HG03095 (cell line): Measurements from ENCODE around the gene MCTP2.

Experiments used
- ATAC-seq: cut with Tn5 transposase; IDR thresholded peaks from one replicate; pipeline ENCODE4 v1.9.1; 2021; ENCODE audit warnings: moderate library complexity; ENCODE audit not compliant: unreplicated experiment

The MCTP2 gene

DNA sequence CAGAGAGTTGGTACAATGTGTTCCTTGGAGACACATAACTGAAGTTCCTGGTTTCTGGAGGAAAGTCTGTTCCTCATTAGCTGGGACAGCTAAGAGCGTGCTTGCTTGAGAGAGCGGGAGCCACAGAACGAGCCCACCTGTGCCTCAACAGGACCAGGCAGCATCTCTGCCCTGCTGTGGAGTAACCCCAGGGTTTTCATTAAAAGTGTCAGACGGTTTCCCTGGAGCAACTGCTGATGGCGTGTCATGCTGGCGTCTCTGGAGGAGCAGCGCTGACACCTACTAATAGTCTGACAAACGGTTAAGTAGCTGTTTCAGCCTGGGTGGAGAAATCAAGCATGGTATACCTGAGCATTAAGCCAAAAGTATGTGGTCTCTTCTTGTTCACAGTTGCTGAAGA lies 150.0 kb downstream of the MCTP2 start:
- no peak for ATAC-seq

DNA sequence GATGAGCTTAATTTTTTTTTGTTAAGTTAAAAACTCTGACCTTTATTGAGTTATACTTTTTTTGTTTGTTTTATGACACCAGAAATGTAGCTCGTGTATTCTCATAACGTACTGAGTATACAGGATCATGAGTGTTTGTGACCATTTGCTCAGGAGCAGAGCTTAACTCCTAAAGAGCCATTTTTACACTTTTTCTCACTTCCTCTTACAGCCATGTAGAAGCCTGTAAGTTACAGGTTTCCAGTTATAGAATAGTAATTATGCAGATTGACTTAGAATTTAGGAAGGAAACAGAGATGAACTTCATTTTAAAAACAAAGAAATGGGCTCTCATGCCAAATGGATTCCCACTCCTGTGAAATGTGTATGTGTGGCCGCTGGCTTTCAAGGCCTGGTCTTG lies 151.7 kb downstream of the MCTP2 start:
- ATAC-seq: no peak

DNA sequence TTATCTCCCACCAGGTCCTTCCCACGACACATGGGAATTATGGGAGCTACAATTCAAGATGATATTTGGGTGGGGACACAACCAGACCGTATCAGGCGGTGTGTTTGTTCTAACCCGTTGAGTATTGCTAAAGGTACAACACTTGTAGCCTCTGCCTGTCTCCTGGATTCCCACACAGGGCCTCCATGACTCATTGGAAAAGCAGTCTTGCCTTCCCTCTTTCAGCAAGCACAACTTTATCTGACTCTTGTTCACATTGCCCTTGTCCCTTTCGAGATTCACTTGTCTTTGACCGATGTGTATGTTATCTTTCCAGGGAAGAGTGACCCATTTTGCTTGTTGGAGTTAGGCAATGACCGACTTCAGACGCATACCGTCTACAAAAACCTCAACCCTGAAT lies 152.3 kb downstream of the MCTP2 start:
- no peak for ATAC-seq

DNA sequence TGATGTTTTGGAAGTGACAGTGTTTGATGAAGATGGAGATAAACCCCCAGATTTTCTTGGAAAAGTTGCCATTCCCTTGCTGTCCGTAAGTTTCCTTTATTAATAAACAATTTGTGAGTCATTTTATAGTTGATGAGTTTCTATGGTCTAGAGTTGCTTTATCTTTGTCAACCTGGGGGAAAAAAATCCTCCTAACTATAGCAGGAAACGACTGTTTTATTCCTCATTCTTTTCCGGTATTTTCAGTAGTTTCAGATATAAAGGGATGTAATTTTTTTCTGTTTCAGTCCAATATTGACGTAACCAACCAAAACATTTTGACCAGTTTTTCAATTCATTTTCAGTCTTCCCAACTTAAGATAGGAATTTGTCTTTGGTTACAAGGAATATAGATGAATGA lies 154.1 kb downstream of the MCTP2 start:
- no peak for ATAC-seq

DNA sequence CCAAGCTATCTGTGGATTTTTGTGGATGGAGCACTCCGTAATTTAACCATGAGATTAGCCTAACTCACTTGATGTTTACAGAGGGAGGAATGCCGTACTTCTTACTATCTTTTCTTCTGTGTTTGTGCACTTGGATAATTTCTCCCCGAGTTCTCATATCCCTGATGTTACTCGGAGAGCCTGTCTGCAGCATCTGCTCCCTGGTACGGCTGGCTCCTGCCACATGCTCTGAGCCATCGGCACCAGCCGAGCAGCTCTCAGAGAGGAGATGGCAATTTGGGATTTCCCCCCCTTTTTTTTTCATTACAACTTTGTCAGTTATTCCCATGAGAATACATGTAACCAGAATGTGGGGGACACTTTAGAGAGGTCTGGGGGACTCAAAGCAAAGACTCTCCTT lies 155.0 kb downstream of the MCTP2 start:
- ATAC-seq: no peak

DNA sequence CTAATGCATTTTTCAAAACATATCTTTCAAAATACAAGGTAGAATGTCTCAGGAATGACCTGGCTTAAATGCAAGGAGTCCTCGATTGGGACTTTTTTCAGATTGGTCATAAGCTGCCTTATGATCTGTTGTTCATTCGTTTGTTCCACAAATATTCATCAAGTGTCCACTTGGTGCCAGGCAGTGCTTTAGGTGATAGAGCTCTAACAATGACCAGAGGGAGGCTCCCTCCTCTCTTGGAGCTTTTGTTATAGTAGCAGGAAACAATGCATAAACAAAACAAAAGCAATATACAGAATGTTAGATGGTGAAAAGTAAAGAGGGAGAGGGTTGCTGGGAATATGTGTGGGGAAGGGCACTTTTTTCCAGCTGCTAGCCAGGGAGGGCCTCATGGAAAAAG lies 156.1 kb downstream of the MCTP2 start:
- ATAC-seq: no peak

DNA sequence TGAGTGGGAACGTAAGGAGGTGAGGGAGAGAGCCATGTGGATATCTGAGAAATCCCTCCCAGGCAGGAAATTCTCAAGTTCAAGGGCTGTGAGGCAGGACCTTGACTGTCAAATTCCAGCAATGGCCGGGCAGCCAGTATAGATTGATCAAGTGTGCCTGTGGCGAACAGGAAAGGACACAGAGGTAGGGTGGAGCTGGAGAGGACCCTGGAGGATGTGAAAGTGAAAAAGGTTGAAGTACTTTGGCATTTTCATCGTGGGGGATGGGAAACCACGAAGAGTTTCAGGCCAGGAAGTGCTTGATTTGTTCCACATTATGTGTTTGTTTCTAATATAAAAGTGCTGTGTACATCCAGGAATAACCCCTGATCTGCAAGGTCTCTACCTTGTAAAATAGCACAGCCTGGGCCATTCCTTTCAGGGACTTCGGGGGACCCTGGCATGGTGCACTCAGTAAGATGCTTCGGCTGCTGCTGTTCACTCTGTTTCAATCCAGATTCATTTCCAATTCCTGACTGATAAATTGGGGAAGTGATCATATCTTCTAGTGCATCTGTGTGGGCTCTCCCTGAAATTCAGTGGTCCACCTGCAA lies 156.6 kb downstream of the MCTP2 start:
- no peak for ATAC-seq

DNA sequence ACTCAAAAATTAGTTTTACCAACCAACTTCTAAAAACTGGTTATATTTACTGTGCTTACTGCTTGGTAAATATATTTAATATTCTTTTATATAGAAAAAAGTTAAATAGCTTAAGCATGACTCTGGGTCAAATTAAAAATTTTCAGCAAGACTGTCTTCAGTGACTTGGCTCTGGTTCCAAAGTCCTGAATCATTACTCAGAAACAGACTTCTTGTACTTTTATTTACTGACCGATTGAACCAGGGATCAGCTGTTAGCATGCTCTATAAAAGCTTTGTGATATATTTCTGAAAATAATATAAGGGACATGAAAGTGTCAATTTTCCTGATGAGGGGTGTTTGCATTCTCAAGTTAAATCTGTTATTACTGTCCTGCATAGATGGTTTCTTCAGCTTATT lies 164.3 kb downstream of the MCTP2 start:
- no peak for ATAC-seq

DNA sequence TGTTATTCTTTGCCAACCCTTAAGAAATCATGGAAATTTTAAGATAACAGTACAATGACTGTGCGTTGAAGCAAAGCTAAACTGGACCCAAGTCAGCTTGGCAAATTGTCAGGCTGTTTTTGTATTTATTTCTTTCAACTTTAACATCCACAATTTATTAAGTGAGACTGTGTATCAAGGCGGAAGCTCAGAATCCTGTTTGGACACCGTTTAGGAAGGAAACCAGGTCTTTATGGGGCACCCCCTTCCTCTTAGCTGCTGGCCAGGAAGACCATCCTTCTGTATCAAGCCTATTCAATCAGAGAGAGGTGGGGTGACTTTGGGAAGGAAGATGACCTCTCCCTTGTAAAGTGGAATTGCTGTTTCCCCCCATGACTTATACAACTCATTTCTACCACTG lies 166.0 kb downstream of the MCTP2 start:
- ATAC-seq: no peak

DNA sequence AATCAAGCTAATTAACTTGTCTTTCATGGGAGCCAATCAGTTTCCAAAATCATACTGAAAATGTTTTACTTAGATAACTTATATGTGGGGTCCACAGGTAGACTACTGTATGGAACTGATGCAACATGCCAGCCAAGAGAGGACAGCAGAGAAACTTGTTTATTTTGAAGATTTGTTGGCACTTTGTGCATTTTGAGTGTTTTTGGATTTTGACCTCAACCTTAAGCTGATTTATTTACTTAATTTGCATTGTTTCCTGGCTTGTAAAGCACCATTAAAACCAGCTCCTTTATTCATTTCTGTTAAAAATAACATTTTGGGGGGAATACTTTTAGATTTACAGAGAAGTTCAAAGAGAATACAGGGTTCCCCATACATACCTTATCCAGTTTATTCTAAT lies 166.6 kb downstream of the MCTP2 start:
- ATAC-seq: no peak

DNA sequence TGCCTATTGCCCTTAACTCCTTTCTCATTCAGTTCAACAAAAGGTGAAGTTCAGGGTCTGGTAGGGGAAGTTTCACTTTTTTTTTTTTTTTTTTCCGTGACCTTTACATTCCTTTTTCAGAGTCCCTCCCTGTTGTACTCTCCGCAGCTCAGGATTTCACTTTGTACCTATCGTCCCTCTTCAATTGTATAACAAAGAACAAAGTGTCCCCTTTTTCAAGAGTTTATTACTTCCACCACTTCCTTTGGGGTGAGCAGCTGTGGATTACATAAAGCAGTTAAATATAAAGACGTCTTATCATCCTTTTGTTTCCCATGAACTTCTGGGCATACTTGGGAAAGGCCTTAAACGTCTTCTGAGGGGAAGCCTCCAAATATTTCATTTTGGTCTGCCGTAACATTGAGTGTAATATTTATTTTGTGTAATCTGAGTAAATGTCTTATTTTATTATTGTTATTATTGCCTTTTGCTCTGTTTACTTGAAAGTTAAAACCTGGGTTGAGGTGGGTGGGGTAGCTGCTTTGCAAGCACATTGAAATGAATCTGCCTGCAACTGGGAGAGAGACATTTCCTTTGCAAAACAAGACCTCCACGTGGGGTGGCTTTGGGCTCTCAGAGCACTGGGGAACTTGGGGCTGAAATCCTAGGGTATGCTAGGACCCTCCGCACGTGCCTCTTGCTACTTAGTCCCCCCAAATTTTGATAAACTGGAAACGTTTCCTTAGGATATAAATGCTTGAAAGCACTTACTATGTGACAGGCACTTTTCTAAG lies 169.4 kb downstream of the MCTP2 start:
- no peak for ATAC-seq

DNA sequence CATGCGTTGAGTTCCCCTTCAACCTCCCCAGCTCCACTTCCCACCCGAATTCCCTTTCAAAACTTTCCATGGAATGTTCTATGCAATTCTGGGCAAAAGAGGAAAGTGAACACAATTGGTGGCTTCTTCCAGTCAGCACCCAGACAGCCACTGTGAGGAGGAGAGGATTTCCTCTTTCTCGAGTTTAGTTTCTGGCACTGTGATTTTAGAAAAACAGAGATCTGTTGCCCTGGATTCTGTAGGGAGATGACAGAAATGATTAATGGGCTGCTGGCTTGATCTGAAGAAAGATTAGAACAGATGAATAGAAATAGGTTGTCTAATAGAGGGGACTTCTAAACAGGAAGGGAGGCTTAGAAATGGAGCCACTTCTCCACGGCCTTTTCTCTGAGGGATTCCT lies 172.0 kb downstream of the MCTP2 start:
- ATAC-seq: no peak

DNA sequence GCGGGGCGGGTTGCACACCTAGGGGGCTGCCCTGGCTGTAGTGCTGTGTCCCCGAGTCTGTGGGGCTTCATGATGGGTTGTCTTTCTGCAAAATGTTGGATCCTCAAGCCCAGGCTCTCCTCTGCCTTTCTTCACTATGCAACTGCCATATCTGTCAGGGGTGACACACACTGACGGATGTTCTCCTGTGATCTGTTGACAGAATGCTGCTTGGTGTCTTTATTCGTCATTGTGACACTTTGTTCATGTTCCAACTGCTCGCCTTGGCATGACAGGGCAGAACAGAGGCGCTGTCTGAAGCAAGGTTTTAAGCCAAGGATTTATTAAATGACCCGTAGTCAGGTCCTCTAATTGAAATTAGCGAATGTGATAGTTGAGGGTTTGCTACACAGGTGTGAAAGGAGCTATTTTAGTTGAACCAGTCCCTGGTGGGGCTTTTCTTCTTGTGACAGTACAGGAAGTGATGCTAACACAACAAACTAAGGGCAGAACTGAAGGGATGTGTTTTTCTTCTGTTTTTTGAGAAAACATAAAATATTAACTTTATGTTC lies 173.4 kb downstream of the MCTP2 start:
- ATAC-seq: no peak

DNA sequence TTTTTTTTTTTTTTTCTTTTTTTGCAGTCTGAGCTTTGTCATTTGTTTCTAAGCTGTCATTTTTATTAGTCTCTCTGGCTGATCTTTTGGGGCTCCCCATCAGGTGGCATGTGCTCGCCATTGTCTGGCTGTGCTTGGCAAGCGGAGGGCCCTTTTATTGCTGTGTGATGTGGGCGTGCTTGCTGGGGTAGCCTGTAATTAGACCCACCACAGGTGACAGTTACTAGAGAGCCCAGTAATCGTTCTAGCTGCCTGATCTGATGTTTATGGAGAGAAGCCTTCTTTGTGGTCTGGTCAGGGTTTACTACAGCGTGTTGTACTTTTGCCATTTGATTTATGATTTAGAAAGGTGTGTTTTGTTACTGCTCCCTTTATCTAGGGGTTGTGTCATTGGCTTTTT lies 179.9 kb downstream of the MCTP2 start:
- no peak for ATAC-seq

DNA sequence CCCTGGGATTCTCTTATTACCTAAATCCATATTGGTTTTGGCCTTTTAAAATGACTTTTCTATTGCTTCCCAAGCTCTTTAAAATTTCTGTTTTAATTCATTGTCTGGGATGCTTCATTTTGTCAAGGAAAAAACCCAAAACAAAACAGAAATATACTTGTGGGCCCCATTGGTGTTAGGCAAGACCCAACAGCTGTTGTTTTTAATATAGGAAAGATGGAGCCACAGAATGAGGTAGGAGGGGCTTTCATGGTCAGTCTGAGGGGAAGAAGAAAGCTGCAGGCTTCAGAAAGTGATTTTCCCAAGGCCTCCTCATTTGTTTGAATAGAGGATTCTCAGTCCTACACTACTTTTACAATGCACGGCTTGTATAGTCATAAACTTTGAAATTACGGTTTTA lies 180.5 kb downstream of the MCTP2 start:
- no peak for ATAC-seq

DNA sequence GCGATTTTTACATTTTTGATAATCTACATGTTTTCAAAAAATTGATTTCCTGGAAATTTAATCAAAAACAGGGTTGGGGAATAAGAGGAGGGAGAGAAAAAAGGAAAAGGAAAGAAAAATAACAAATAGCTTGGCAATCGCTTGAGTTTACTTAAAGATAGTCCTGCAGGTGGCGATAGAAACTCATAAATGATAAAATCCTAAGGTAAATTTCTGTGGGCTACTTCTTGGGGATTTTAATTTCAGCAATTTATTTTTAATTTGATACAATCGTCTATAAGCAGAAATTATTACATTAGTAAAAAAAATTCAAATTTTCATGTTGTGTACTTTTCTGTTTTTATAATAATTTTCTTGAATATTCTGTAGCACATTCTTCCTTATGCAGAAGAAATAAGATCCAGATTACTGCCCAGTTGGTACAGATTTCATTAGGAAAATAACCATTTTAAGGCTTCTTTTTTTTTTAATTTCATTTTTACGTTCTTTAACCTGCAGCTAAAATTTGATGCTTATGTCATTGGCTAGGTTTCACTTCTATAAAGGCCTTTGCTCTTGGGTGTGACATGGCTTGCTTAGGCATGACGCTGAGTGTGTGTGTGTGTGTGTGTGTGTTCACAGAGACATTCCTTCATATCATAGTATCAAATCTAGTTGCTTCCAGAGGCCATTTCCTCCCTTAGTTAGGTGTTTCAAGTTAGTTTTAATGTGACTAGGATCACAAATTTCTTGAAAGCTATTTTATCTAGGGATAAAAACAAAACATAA lies 181.8 kb downstream of the MCTP2 start:
- ATAC-seq: peak; percentile 47

DNA sequence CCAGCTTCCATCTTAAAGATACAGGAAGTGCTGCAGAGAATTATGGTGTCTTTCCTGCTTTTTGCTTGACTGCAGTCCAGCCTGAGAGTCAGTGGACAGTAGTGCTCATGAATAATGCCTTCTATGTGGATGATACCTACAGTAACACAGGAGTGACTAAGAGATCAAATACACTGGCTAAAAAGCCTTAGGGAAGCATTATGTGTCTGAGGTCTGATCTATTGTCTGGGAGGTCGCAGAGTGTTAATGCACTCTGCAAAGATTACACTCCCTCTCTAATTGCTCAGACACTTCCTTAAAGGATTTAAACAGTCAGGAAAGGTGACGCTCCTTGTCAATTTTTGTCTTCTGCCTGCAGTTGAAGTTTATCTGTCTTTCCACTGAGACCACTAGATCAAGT lies 183.6 kb downstream of the MCTP2 start:
- no peak for ATAC-seq

DNA sequence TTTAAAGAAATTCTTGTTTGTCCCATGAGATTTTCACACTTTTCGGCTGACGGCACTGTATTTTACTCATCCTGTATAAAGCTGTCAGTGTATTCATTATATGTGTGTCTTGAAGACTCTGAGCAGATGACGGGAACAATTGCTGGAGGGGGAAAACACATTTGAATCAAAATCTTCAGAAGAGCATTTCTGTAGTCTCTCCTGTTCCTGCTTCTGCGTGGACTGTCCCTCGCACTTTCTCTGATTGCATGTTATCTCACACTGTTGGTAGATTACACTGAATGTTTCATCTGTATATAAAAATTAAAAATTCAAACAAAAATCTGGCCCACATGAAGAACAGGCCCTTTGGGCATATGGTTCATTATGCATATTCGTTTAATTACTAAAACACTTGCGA lies 184.9 kb downstream of the MCTP2 start:
- ATAC-seq: no peak

DNA sequence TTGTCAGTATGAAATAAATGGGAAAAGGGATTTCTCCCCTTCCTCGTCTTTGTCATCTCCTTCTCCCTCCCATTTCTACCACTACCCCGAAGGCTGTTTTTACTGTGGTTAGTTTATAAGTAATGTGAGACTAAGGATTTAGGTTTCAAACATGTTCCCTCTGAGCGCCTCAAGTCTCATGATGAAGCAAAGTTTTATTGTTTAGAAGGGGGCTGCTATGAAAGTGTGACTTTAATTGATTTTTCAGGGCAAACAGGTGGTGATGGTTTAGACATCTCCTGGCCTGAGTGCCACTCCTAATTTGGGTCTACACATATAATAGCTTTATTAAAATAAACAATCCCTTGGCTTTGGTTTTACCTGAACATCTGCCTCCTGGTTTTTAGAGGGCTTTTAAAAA lies 185.5 kb downstream of the MCTP2 start:
- ATAC-seq: no peak

DNA sequence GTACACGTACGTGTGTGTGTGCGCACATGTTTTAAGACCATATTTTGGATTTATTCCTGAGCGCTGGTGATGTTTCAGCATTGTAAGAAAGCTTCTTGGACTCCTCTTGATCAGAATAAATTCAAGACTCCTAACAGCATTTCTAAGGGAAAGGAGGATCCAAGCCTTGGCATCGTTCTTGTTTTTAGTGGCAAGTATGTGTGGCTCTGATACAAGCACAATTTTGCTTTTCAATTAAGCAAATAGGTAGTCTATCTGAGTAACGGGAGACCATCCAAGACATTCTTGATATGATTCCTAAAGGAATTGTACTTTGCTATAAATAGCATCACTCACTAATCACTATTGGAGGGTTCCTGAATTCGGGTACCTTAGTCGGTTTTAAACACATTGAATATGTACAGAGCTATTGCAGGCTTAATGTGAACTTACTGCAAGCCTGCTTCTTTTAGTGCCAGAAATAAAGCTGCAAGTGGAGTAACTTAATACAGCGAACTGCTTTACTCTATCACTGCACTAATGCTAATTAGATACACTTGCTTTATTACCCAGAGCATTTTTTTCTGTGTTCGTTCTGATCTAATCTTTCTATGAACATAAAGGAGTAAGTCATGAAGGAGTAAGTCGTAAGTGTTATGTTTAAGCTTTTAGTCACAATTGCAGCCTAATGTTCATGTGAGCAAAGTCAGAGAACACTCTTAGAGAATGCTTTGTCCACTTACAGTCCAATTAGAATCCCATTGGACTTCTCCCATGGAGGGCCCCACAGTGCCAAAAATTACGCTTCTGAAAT lies 186.3 kb downstream of the MCTP2 start:
- ATAC-seq: no peak

DNA sequence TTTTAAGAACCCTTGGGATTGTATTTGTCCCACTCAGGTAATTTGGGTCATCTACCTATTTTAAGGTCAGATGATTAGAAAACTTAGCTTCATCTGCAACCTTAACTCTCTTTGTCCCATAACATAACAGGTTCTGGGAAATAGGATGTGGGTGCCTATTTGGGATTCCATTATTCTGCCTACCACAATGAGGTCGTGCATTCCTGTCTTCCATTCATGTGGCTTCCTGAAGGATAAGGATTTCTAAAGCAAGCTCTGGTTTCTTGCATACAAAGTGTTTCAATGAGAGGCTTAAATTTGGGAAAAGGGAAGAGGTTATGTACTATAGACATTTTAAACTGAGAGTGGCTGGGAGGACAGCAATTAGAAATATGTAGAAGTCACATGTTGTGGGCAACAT lies 190.3 kb downstream of the MCTP2 start:
- no peak for ATAC-seq
